WTC11 (cell line): Measurements from ENCODE around the gene HS2ST1. TPM values are rescaled to one million over a fixed set of nuclear protein-coding genes. Genes with fewer than 3 reads are reported as not detected.

Experiments used
- ATAC-seq: fragments of 200-7000 bp; cut with Tn5 transposase; 2 replicates; pipeline ENCODE4 v1.10.0; 2021; ENCODE audit warnings: mild to moderate bottlenecking, moderate library complexity
- CTCF ChIA-PET: fragments of 300-600 bp; sonication (Branson Sonifier 250); formaldehyde crosslinking; loops from one replicate; lab custom pipeline; 2021; ENCODE audit warnings: antibody characterized with exemption; lab: Charles Lee
- POLR2A ChIA-PET: fragments of 350-600 bp; sonication (Branson Sonifier 250); formaldehyde crosslinking; loops from one replicate; lab custom pipeline; 2021; ENCODE audit warnings: antibody characterized with exemption; lab: Charles Lee
- DNase-seq: peaks from one replicate; pipeline ENCODE4 v3.0.0; 2021; ENCODE audit warnings: low spot score
- H3K27ac Mint-ChIP-seq: 2 replicates; pipeline ENCODE4 v1.8.0; 2021; ENCODE audit warnings: mixed read lengths
- H3K27me3 Mint-ChIP-seq: 2 replicates; pipeline ENCODE4 v1.8.0; 2021; ENCODE audit warnings: low read depth, mild to moderate bottlenecking, moderate library complexity, mixed read lengths
- H3K36me3 Mint-ChIP-seq: 2 replicates; pipeline ENCODE4 v1.8.0; 2021; ENCODE audit warnings: mixed read lengths
- H3K4me1 Mint-ChIP-seq: 2 replicates; pipeline ENCODE4 v1.8.0; 2022; ENCODE audit warnings: mixed read lengths
- H3K4me3 Mint-ChIP-seq: 2 replicates; pipeline ENCODE4 v1.8.0; 2021; ENCODE audit warnings: mild to moderate bottlenecking, moderate library complexity, mixed read lengths
- H3K9me3 Mint-ChIP-seq: 2 replicates; pipeline ENCODE4 v1.8.0; 2021; ENCODE audit warnings: mixed read lengths
- CREB1 ChIP-seq: sonication (generic); formaldehyde crosslinking; IDR thresholded peaks from 2 replicates; pipeline ENCODE4 v1.8.0; 2023; ENCODE audit warnings: mild to moderate bottlenecking, missing genetic modification reagents
- CREM ChIP-seq: sonication (generic); formaldehyde crosslinking; IDR thresholded peaks from 2 replicates; pipeline ENCODE4 v1.8.1; 2022; ENCODE audit warnings: mild to moderate bottlenecking, missing genetic modification reagents, moderate library complexity
- E2F5 ChIP-seq: sonication (generic); formaldehyde crosslinking; IDR thresholded peaks from 2 replicates; pipeline ENCODE4 v1.8.1; 2022; ENCODE audit warnings: mild to moderate bottlenecking, moderate library complexity, missing genetic modification reagents
- ELF4 ChIP-seq: sonication (generic); formaldehyde crosslinking; IDR thresholded peaks from 2 replicates; pipeline ENCODE4 v1.8.1; 2022; ENCODE audit warnings: low read depth, mild to moderate bottlenecking, moderate library complexity, missing genetic modification reagents
- EMX1 ChIP-seq: fragments of 250-450 bp; sonication (Bioruptor Pico); IDR thresholded peaks from 2 replicates; pipeline ENCODE4 v1.8.0; 2021; ENCODE audit warnings: mild to moderate bottlenecking
- FOXJ3 ChIP-seq: sonication (generic); formaldehyde crosslinking; IDR thresholded peaks from 2 replicates; pipeline ENCODE4 v1.9.0; 2021; ENCODE audit warnings: missing genetic modification reagents, mild to moderate bottlenecking, borderline replicate concordance
- GRHL2 ChIP-seq: fragments of 250-450 bp; sonication (Bioruptor Pico); IDR thresholded peaks from 2 replicates; pipeline ENCODE4 v1.8.0; 2022; ENCODE audit warnings: mild to moderate bottlenecking, moderate library complexity; ENCODE audit not compliant: insufficient replicate concordance, severe bottlenecking
- HMGA2 ChIP-seq: fragments of 250-450 bp; sonication (Bioruptor Pico); IDR thresholded peaks from 2 replicates; pipeline ENCODE4 v1.4.0; 2021; ENCODE audit warnings: mild to moderate bottlenecking, moderate library complexity
- NFYB ChIP-seq: sonication (generic); formaldehyde crosslinking; conservative IDR thresholded peaks from 2 replicates; pipeline ENCODE4 v1.8.0; 2022; ENCODE audit warnings: low read depth, missing genetic modification reagents
- NR1H2 ChIP-seq: sonication (generic); formaldehyde crosslinking; IDR thresholded peaks from 2 replicates; pipeline ENCODE4 v1.9.0; 2021; ENCODE audit warnings: mild to moderate bottlenecking, moderate library complexity, missing genetic modification reagents
- PREB ChIP-seq: sonication (generic); formaldehyde crosslinking; IDR thresholded peaks from 2 replicates; pipeline ENCODE4 v1.8.1; 2022; ENCODE audit warnings: mild to moderate bottlenecking, missing genetic modification reagents, moderate library complexity, borderline replicate concordance
- PRRX2 ChIP-seq: fragments of 250-450 bp; sonication (Bioruptor Pico); IDR thresholded peaks from 2 replicates; pipeline ENCODE4 v1.8.0; 2021; ENCODE audit warnings: mild to moderate bottlenecking
- RELA ChIP-seq: sonication (generic); formaldehyde crosslinking; IDR thresholded peaks from 2 replicates; pipeline ENCODE4 v1.8.1; 2022; ENCODE audit warnings: missing genetic modification reagents, mild to moderate bottlenecking, borderline replicate concordance
- RORB ChIP-seq: fragments of 250-450 bp; sonication (Bioruptor Pico); IDR thresholded peaks from 2 replicates; pipeline ENCODE4 v1.9.0; 2021; ENCODE audit warnings: mild to moderate bottlenecking
- SMAD3 ChIP-seq: sonication (generic); formaldehyde crosslinking; IDR thresholded peaks from 2 replicates; pipeline ENCODE4 v1.8.0; 2022; ENCODE audit warnings: missing genetic modification reagents, mild to moderate bottlenecking, borderline replicate concordance
- SP1 ChIP-seq: sonication (generic); formaldehyde crosslinking; conservative IDR thresholded peaks from 2 replicates; pipeline ENCODE4 v1.8.1; 2022; ENCODE audit warnings: missing genetic modification reagents
- ZNF138 ChIP-seq: sonication (generic); formaldehyde crosslinking; conservative IDR thresholded peaks from 2 replicates; pipeline ENCODE4 v1.8.1; 2022; ENCODE audit warnings: mild to moderate bottlenecking, moderate library complexity, missing genetic modification reagents
- ZNF317 ChIP-seq: sonication (generic); formaldehyde crosslinking; IDR thresholded peaks from 2 replicates; pipeline ENCODE4 v1.8.1; 2023; ENCODE audit warnings: low read depth, mild to moderate bottlenecking, moderate library complexity, missing genetic modification reagents, borderline replicate concordance
- ZNF396 ChIP-seq: fragments of 250-450 bp; sonication (Bioruptor Pico); IDR thresholded peaks from 2 replicates; pipeline ENCODE4 v1.8.0; 2021; ENCODE audit warnings: mild to moderate bottlenecking, moderate library complexity, borderline replicate concordance
- ZNF416 ChIP-seq: fragments of 250-450 bp; sonication (Bioruptor Pico); IDR thresholded peaks from 2 replicates; pipeline ENCODE4 v1.9.0; 2021; ENCODE audit warnings: mild to moderate bottlenecking, inconsistent platforms
- ZNF423 ChIP-seq: fragments of 250-450 bp; sonication (Bioruptor Pico); IDR thresholded peaks from 2 replicates; pipeline ENCODE4 v2.1.2; 2022; ENCODE audit warnings: mild to moderate bottlenecking, moderate library complexity
- ZSCAN18 ChIP-seq: fragments of 250-450 bp; sonication (Bioruptor Pico); IDR thresholded peaks from 2 replicates; pipeline ENCODE4 v2.1.2; 2022; ENCODE audit warnings: mild to moderate bottlenecking, moderate library complexity
- total RNA-seq: library from RNA; stranded (reverse); gene quantifications from 3 replicates; pipeline ENCODE4 v1.2.3, GENCODE V29; 2021
- TF ChIP-seq, protein P1 (sequence below): sonication (generic); formaldehyde crosslinking; conservative IDR thresholded peaks from 2 replicates; pipeline ENCODE4 v1.8.1; 2022; ENCODE audit warnings: mild to moderate bottlenecking, missing genetic modification reagents
- TF ChIP-seq, protein P2 (sequence below): sonication (generic); formaldehyde crosslinking; IDR thresholded peaks from 2 replicates; pipeline ENCODE4 v1.8.0; 2023; ENCODE audit warnings: mild to moderate bottlenecking, missing genetic modification reagents
- TF ChIP-seq, protein P3 (sequence below): sonication (generic); formaldehyde crosslinking; IDR thresholded peaks from 2 replicates; pipeline ENCODE4 v1.8.0; 2022; ENCODE audit warnings: mild to moderate bottlenecking, missing genetic modification reagents

Gene HS2ST1
- total RNA-seq, 1 experiment from 2014 or later, result 24.7 TPM

- Mint-ChIP-seq H3K9me3 (no peaks in the 10 kb centered on the region), H3K36me3 (no peaks in the 10 kb centered on the region), H3K4me3 (no peak overlapping the region), H3K27me3 (peaks cover 16% of the 10 kb centered on the region), H3K27ac (no peak overlapping the region), H3K4me1 (peaks cover 22% of the 10 kb centered on the region)
- POLR2A ChIA-PET, result interaction anchor here (0.6 kb wide), 2 partner anchors 49 to 173 kb away, joined by 3 read pairs; no protein-coding TSS in a partner anchor
- no peak for TF ChIP-seq NR1H2 (CRISPR knock-in tag)
- TF ChIP-seq SMAD3 (CRISPR knock-in tag), result no peak
- TF ChIP-seq, protein P1, sequence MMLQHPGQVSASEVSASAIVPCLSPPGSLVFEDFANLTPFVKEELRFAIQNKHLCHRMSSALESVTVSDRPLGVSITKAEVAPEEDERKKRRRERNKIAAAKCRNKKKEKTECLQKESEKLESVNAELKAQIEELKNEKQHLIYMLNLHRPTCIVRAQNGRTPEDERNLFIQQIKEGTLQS (CRISPR knock-in tag), result no peak
- TF ChIP-seq ZNF423 (CRISPR knock-in tag), result no peak
- TF ChIP-seq, protein P2, sequence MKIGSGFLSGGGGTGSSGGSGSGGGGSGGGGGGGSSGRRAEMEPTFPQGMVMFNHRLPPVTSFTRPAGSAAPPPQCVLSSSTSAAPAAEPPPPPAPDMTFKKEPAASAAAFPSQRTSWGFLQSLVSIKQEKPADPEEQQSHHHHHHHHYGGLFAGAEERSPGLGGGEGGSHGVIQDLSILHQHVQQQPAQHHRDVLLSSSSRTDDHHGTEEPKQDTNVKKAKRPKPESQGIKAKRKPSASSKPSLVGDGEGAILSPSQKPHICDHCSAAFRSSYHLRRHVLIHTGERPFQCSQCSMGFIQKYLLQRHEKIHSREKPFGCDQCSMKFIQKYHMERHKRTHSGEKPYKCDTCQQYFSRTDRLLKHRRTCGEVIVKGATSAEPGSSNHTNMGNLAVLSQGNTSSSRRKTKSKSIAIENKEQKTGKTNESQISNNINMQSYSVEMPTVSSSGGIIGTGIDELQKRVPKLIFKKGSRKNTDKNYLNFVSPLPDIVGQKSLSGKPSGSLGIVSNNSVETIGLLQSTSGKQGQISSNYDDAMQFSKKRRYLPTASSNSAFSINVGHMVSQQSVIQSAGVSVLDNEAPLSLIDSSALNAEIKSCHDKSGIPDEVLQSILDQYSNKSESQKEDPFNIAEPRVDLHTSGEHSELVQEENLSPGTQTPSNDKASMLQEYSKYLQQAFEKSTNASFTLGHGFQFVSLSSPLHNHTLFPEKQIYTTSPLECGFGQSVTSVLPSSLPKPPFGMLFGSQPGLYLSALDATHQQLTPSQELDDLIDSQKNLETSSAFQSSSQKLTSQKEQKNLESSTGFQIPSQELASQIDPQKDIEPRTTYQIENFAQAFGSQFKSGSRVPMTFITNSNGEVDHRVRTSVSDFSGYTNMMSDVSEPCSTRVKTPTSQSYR (CRISPR knock-in tag), result no peak
- TF ChIP-seq ZNF416 (CRISPR knock-in tag), result no peak
- TF ChIP-seq RELA (CRISPR knock-in tag), result no peak
- no peak for TF ChIP-seq ZNF396 (CRISPR knock-in tag)
- TF ChIP-seq, protein P3, sequence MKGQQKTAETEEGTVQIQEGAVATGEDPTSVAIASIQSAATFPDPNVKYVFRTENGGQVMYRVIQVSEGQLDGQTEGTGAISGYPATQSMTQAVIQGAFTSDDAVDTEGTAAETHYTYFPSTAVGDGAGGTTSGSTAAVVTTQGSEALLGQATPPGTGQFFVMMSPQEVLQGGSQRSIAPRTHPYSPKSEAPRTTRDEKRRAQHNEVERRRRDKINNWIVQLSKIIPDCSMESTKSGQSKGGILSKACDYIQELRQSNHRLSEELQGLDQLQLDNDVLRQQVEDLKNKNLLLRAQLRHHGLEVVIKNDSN (CRISPR knock-in tag), result no peak
- no peak for TF ChIP-seq CREB1 (CRISPR knock-in tag)
- TF ChIP-seq ELF4 (CRISPR knock-in tag), result no peak
- TF ChIP-seq CREM, result no peak
- TF ChIP-seq NFYB (CRISPR knock-in tag), result no peak
- no peak for TF ChIP-seq GRHL2 (CRISPR knock-in tag)
- no peak for TF ChIP-seq RORB
- TF ChIP-seq FOXJ3, result no peak
- TF ChIP-seq PREB (CRISPR knock-in tag), result no peak
- no peak for TF ChIP-seq SP1 (CRISPR knock-in tag)
- CTCF ChIA-PET, result no interaction called here
- no peak for DNase-seq
- peak; percentile 16; the same call in 1 of the 2 replicates for ATAC-seq
Measured at GRCh38 chr1:87134625-87135328, 220.3 kb downstream of the HS2ST1 start.

DNA sequence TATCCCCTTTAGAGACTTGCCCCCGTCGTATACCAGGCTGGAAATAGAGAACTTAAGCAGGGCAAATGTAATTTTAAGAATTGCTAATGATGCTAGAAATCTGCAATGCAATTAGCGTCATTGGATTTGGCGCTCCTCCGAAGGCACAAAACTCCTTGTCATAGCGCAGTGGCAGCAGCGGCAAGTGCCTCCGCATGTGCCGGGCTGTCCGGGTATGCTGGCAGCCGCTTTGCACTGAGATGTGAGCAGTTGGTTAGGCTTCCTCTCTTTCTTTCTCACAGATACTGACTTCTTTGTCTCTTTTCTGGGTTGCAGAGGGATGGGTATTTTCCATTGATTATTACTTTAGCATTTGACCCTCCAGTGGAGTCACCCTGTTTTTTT is 220.9 kb downstream of the HS2ST1 start:
- no peak for TF ChIP-seq HMGA2 (CRISPR knock-in tag)
- TF ChIP-seq E2F5 (CRISPR knock-in tag), result no peak
- no peak for TF ChIP-seq EMX1
- no peak for TF ChIP-seq GRHL2 (CRISPR knock-in tag)
- TF ChIP-seq PRRX2 (CRISPR knock-in tag), result no peak
- no peak for TF ChIP-seq ZSCAN18 (CRISPR knock-in tag)
- no peak for TF ChIP-seq ZNF138 (CRISPR knock-in tag)
- no peak for TF ChIP-seq ZNF317 (CRISPR knock-in tag)
- no peak for TF ChIP-seq CREM
- peaks cover 22% of the 10 kb centered on the region for H3K4me1 Mint-ChIP-seq
- no peaks in the 10 kb centered on the region for H3K9me3 Mint-ChIP-seq
- ChIA-PET CTCF (no interaction called here), POLR2A (interaction anchor here (0.6 kb wide), 1 partner anchor 50 kb away, joined by 3 read pairs; no protein-coding TSS in a partner anchor)
- no peak overlapping the region for H3K27ac Mint-ChIP-seq
- no peak for ATAC-seq
- H3K36me3 Mint-ChIP-seq, result no peaks in the 10 kb centered on the region
- no peak for DNase-seq
- peaks cover 16% of the 10 kb centered on the region for H3K27me3 Mint-ChIP-seq
- H3K4me3 Mint-ChIP-seq, result no peak overlapping the region
